Measurements from ENCODE around the gene OR2T27. TPM values are rescaled to one million over a fixed set of nuclear protein-coding genes. Genes with fewer than 3 reads are reported as not detected.
"Not testable (repeated sequence)": the region's sequence is repeated elsewhere in the genome, so short reads cannot be mapped to it uniquely, and the experiment has no call there.

OR2T27 gene
- total and polyA plus RNA-seq, 2 of the 4 experiments (the other 2 are of a cell fraction): not detected

DNA sequence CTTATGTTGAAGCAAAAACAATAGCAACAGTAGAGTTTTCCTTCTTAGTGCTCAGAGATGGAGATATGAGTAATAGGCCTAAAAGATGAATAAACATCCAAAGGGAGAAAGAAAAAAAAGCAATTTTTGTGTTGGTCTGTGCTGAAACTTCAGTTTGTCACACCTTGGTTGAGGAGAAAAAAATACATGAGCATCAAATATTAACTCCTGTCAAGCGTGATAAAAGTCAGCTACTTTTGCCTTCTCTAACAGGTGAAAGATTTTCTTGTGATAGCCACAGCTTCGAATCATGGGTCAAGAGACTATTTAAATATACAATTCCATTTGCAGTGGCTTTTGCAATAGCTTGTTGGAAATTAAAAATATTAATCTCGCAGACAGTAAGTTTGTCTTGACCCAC is 14.4 kb downstream of the OR2T27 start:
- dilution Hi-C loops (cut with HindIII; ENCODE audit: low sequenced_read_pairs, unreplicated experiment); H2BK15ac ChIP-seq (ENCODE audit: low read depth, low read length); H2AK9ac ChIP-seq (replicated peaks; ENCODE audit: low read depth, low read length, poor library complexity); H3K14ac ChIP-seq (replicated peaks; ENCODE audit: low read depth, low read length); H3K4me3 ChIP-seq (ENCODE audit: insufficient read depth, low read depth, low read length); ATAC-seq (ENCODE audit: low read depth); H3K4me1 ChIP-seq (ENCODE audit: control insufficient read depth, insufficient read depth, low read length); H4K5ac ChIP-seq (ENCODE audit: low read depth, low read length); H3K56ac ChIP-seq (ENCODE audit: extremely low read depth, insufficient read depth, low read length); H2BK20ac ChIP-seq (ENCODE audit: low read depth, low read length); H3K4ac ChIP-seq (ENCODE audit: low read depth, low read length); H4K8ac ChIP-seq (ENCODE audit: low read depth in 2 of 2, low read length in 2 of 2); H3K18ac ChIP-seq (ENCODE audit: low read depth, low read length); H3K4me2 ChIP-seq (ENCODE audit: low read depth, low read length); CTCF ChIA-PET; H2AFZ ChIP-seq (replicated peaks; ENCODE audit: low read length, poor library complexity); H3K9me1 ChIP-seq (ENCODE audit: insufficient read depth, low read length); in situ Hi-C loops (cut with MboI; ENCODE audit: low sequenced_read_pairs); H3K23ac ChIP-seq (ENCODE audit: low read depth, low read length); BruUV-seq (replicated peaks); H3K79me1 ChIP-seq (ENCODE audit: low read depth in 1 of 2, low read length in 2 of 2); H4K20me1 ChIP-seq (ENCODE audit: insufficient read depth, low read length); H3K36me3 ChIP-seq (ENCODE audit: control insufficient read depth, insufficient read depth, low read length); H2BK5ac ChIP-seq (ENCODE audit: low read depth, low read length, poor library complexity, severe bottlenecking); POLR2A ChIA-PET (ENCODE audit: unreplicated experiment); H3K9ac ChIP-seq (ENCODE audit: low read depth, low read length); intact Hi-C loops (cut with micrococcal nuclease); H3K9me3 ChIP-seq (ENCODE audit: control insufficient read depth, insufficient read depth, low read length); DNase-seq; H2AK5ac ChIP-seq (ENCODE audit: low read depth, low read length); H3K27ac ChIP-seq (ENCODE audit: insufficient read depth, low read length); H3K27me3 ChIP-seq (ENCODE audit: control insufficient read depth, insufficient read depth, low read length); H2BK120ac ChIP-seq (ENCODE audit: low read depth, low read length); H4K91ac ChIP-seq (ENCODE audit: insufficient read depth, low read depth, low read length): not testable (repeated sequence)
- WGBS, 2 experiments (ENCODE audit: extremely low coverage in 2 of 2, insufficient read length in 1 of 2): no CpG with 5 or more reads among the region's 3 CpGs

DNA sequence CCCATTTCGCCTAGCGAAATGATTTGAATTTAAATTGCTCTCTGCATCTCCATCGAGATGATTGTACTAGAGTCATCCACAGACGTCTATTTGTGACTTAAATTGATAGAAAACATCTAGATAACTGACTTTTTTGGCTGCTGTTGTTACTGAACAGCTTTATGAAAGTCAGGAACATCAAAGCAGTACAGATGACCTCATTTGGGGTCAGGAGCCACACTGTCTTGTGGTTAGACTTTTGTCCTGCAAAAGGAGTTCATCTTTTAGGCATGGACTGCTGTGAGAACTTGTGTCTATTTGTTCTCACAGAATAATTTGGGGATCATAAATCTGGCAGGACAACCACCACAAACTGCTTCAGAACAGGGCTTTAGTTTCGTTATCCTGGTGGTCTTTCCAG is 15.7 kb downstream of the OR2T27 start:
- H3K9me3 ChIP-seq (ENCODE audit: control insufficient read depth, insufficient read depth, low read length); ATAC-seq (ENCODE audit: low read depth); POLR2A ChIA-PET (ENCODE audit: unreplicated experiment); H2AFZ ChIP-seq (replicated peaks; ENCODE audit: low read length, poor library complexity); dilution Hi-C loops (cut with HindIII; ENCODE audit: low sequenced_read_pairs, unreplicated experiment); DNase-seq; H3K4me2 ChIP-seq (ENCODE audit: low read depth, low read length); H3K18ac ChIP-seq (ENCODE audit: low read depth, low read length); in situ Hi-C loops (cut with MboI; ENCODE audit: low sequenced_read_pairs); H2BK120ac ChIP-seq (ENCODE audit: low read depth, low read length); H3K4me3 ChIP-seq (ENCODE audit: insufficient read depth, low read depth, low read length); H3K4me1 ChIP-seq (ENCODE audit: control insufficient read depth, insufficient read depth, low read length); intact Hi-C loops (cut with micrococcal nuclease); H2BK20ac ChIP-seq (ENCODE audit: low read depth, low read length); H2BK5ac ChIP-seq (ENCODE audit: low read depth, low read length, poor library complexity, severe bottlenecking); H4K8ac ChIP-seq (ENCODE audit: low read depth in 2 of 2, low read length in 2 of 2); H4K20me1 ChIP-seq (ENCODE audit: insufficient read depth, low read length); H2BK15ac ChIP-seq (ENCODE audit: low read depth, low read length); H2AK9ac ChIP-seq (replicated peaks; ENCODE audit: low read depth, low read length, poor library complexity); H4K5ac ChIP-seq (ENCODE audit: low read depth, low read length); H3K9ac ChIP-seq (ENCODE audit: low read depth, low read length); H3K79me1 ChIP-seq (ENCODE audit: low read depth in 1 of 2, low read length in 2 of 2); H3K4ac ChIP-seq (ENCODE audit: low read depth, low read length); H3K27me3 ChIP-seq (ENCODE audit: control insufficient read depth, insufficient read depth, low read length); H4K91ac ChIP-seq (ENCODE audit: insufficient read depth, low read depth, low read length); H3K56ac ChIP-seq (ENCODE audit: extremely low read depth, insufficient read depth, low read length); CTCF ChIA-PET; BruUV-seq (replicated peaks); H3K14ac ChIP-seq (replicated peaks; ENCODE audit: low read depth, low read length); H2AK5ac ChIP-seq (ENCODE audit: low read depth, low read length); H3K27ac ChIP-seq (ENCODE audit: insufficient read depth, low read length); H3K36me3 ChIP-seq (ENCODE audit: control insufficient read depth, insufficient read depth, low read length); H3K9me1 ChIP-seq (ENCODE audit: insufficient read depth, low read length); H3K23ac ChIP-seq (ENCODE audit: low read depth, low read length): not testable (repeated sequence)
- no CpG with 5 or more reads among the region's 5 CpGs for WGBS, 2 experiments (ENCODE audit: extremely low coverage in 2 of 2, insufficient read length in 1 of 2)

All from IMR-90 (cell line).